Neuronal stem cell (in vitro differentiated cells): Measurements from ENCODE around the gene POSTN.

Experiments used
- DNase-seq: peaks from one replicate; pipeline ENCODE4 v3.0.0-alpha.2; 2013; ENCODE audit warnings: low spot score
- H2AFZ ChIP-seq: one replicate; pipeline ENCODE4 v1.6.1; 2013; ENCODE audit warnings: mild to moderate bottlenecking, low read length, inconsistent platforms
- H2AK5ac ChIP-seq: 2 replicates; pipeline ENCODE4 v1.6.1; 2013; ENCODE audit warnings: low read depth, mild to moderate bottlenecking, inconsistent platforms, low read length, moderate library complexity, mixed read lengths
- H2BK120ac ChIP-seq: 2 replicates; pipeline ENCODE4 v1.6.1; 2013; ENCODE audit warnings: low read depth, mild to moderate bottlenecking, inconsistent platforms, low read length, moderate library complexity, mixed read lengths
- H2BK12ac ChIP-seq: one replicate; pipeline ENCODE4 v1.6.1; 2013; ENCODE audit warnings: low read length, inconsistent platforms
- H2BK15ac ChIP-seq: 2 replicates; pipeline ENCODE4 v1.6.1; 2013; ENCODE audit warnings: mild to moderate bottlenecking, low read length, inconsistent platforms, mixed read lengths
- H2BK5ac ChIP-seq: one replicate; pipeline ENCODE4 v1.6.1; 2013; ENCODE audit warnings: inconsistent platforms, mild to moderate bottlenecking, low read length, moderate library complexity
- H3K14ac ChIP-seq: one replicate; pipeline ENCODE4 v1.6.1; 2013; ENCODE audit warnings: low read length, inconsistent platforms
- H3K18ac ChIP-seq: 2 replicates; pipeline ENCODE4 v1.6.1; 2013; ENCODE audit warnings: low read length, inconsistent platforms
- H3K23ac ChIP-seq: 2 replicates; pipeline ENCODE4 v1.6.1; 2013; ENCODE audit warnings: low read depth, mild to moderate bottlenecking, mixed read lengths, low read length, inconsistent platforms; ENCODE audit not compliant: poor library complexity
- H3K27ac ChIP-seq: replicated peaks from 3 replicates; pipeline ENCODE4 v1.5.1; 2013; ENCODE audit warnings: low read length, inconsistent platforms
- H3K27me3 ChIP-seq, 3 experiments: 2 replicates each; pipeline ENCODE4 v1.6.1; 2013; ENCODE audit warnings: low read length in 3 of 3, mild to moderate bottlenecking in 2 of 3, inconsistent platforms in 1 of 3, low read depth in 1 of 3, mixed read lengths in 1 of 3, moderate library complexity in 1 of 3; ENCODE audit not compliant: control insufficient read depth in 3 of 3, insufficient read depth in 3 of 3
- H3K36me3 ChIP-seq, 2 donors: replicated peaks in 1 of 2; 2 replicates each; pipeline ENCODE4 v1.6.1; 2013; ENCODE audit warnings: low read length in 2 of 2; ENCODE audit not compliant: control insufficient read depth in 2 of 2, insufficient read depth in 2 of 2
- H3K4ac ChIP-seq: 2 replicates; pipeline ENCODE4 v1.6.1; 2013; ENCODE audit warnings: inconsistent platforms, mild to moderate bottlenecking, low read length, moderate library complexity
- H3K4me1 ChIP-seq, 2 donors: 1 replicate in 1 of 2; 2 replicates in 1 of 2; pipeline ENCODE4 v1.6.1; 2013; ENCODE audit warnings: low read length in 2 of 2, low read depth in 1 of 2; ENCODE audit not compliant: control insufficient read depth in 2 of 2, insufficient read depth in 1 of 2
- H3K4me2 ChIP-seq: one replicate; pipeline ENCODE4 v1.6.1; 2013; ENCODE audit warnings: mild to moderate bottlenecking, low read length, inconsistent platforms; ENCODE audit not compliant: insufficient read depth, poor library complexity, severe bottlenecking
- H3K4me3 ChIP-seq, 2 donors: 2 replicates each; pipeline ENCODE4 v1.5.1; 2013; ENCODE audit warnings: low read length in 2 of 2, mild to moderate bottlenecking in 2 of 2, inconsistent platforms in 1 of 2, moderate library complexity in 1 of 2
- H3K79me1 ChIP-seq: one replicate; pipeline ENCODE4 v1.6.1; 2013; ENCODE audit warnings: low read depth, mild to moderate bottlenecking, inconsistent platforms, low read length, moderate library complexity
- H3K9ac ChIP-seq: one replicate; pipeline ENCODE4 v1.6.1; 2013; ENCODE audit warnings: mild to moderate bottlenecking, low read depth, low read length, inconsistent platforms; ENCODE audit not compliant: poor library complexity
- H3K9me3 ChIP-seq, 2 donors: replicated peaks in 1 of 2; 2 replicates each; pipeline versions ENCODE3 to v1.6.1; 2013; ENCODE audit warnings: low read length in 2 of 2, mild to moderate bottlenecking in 2 of 2, inconsistent platforms in 1 of 2, low read depth in 1 of 2, mixed read lengths in 1 of 2, moderate library complexity in 1 of 2; ENCODE audit not compliant: control insufficient read depth in 2 of 2, insufficient read depth in 1 of 2
- H4K8ac ChIP-seq: one replicate; pipeline ENCODE4 v1.6.1; 2013; ENCODE audit warnings: low read depth, mild to moderate bottlenecking, inconsistent platforms, low read length, moderate library complexity
- H4K91ac ChIP-seq: one replicate; pipeline ENCODE4 v1.6.1; 2013; ENCODE audit warnings: low read length, low read depth, mild to moderate bottlenecking, inconsistent platforms; ENCODE audit not compliant: poor library complexity
- WGBS, 2 donors: extraction: QIAGEN DNeasy Blood & Tissue Kit; methylation state at CpG; one replicate each; pipeline ENCODE4 v1.1.7; 2013; ENCODE audit warnings: missing lambda C conversion rate in 2 of 2, mixed read lengths in 1 of 2; ENCODE audit not compliant: insufficient read length in 2 of 2, insufficient replicate concordance in 1 of 2; ENCODE audit errors: extremely low coverage in 2 of 2; 5-methylcytosine and 5-hydroxymethylcytosine counted together

The POSTN gene

GRCh38 chr13:37539170-37539569 is 59.4 kb downstream of the POSTN start:
- Histone ChIP-seq H3K4me2 (no peak overlapping the region), H2BK12ac (no peak overlapping the region), H2BK5ac (no peak overlapping the region), H2AFZ (no peak overlapping the region), H2BK15ac (no peak overlapping the region), H3K9me3 (no peaks in the 10 kb centered on the region), H3K4me3 (no peak overlapping the region), H3K14ac (no peak overlapping the region), H3K79me1 (no peaks in the 10 kb centered on the region), H2BK120ac (no peak overlapping the region), H3K4me1 (no peaks in the 10 kb centered on the region), H4K8ac (no peak overlapping the region), H3K27me3 (no peaks in the 10 kb centered on the region), H3K36me3 (no peaks in the 10 kb centered on the region), H2AK5ac (no peak overlapping the region), H3K9ac (no peak overlapping the region), H3K4ac (no peak overlapping the region), H3K23ac (no peak overlapping the region), H4K91ac (no peak overlapping the region), H3K27ac (no peak overlapping the region), H3K18ac (no peak overlapping the region)
- WGBS, 2 donors, result no CpG with 5 or more reads among the region's 2 CpGs
- DNase-seq, result no peak

GRCh38 chr13:37535501-37535900 is 63.1 kb downstream of the POSTN start:
- H3K4me3 ChIP-seq, result no peak overlapping the region
- H3K18ac ChIP-seq, result no peak overlapping the region
- H3K27ac ChIP-seq, result no peak overlapping the region
- no peak overlapping the region for H2BK12ac ChIP-seq
- H4K91ac ChIP-seq, result no peak overlapping the region
- H3K4me1 ChIP-seq, result no peaks in the 10 kb centered on the region
- H2BK120ac ChIP-seq, result no peak overlapping the region
- H2AK5ac ChIP-seq, result no peak overlapping the region
- no peaks in the 10 kb centered on the region for H3K36me3 ChIP-seq
- no peaks in the 10 kb centered on the region for H3K79me1 ChIP-seq
- no peak for DNase-seq
- no peak overlapping the region for H3K4ac ChIP-seq
- H3K9me3 ChIP-seq, result no peaks in the 10 kb centered on the region
- no CpG with 5 or more reads among the region's 2 CpGs for WGBS, 2 donors
- no peak overlapping the region for H3K14ac ChIP-seq
- H3K9ac ChIP-seq, result no peak overlapping the region
- no peak overlapping the region for H2BK15ac ChIP-seq
- no peaks in the 10 kb centered on the region for H3K27me3 ChIP-seq
- no peak overlapping the region for H4K8ac ChIP-seq
- no peak overlapping the region for H2BK5ac ChIP-seq
- no peak overlapping the region for H3K4me2 ChIP-seq
- H3K23ac ChIP-seq, result no peak overlapping the region
- H2AFZ ChIP-seq, result no peak overlapping the region

GRCh38 chr13:37534676-37535075 is 63.9 kb downstream of the POSTN start:
- no CpG with 5 or more reads among the region's 1 CpG for WGBS, 2 donors
- H4K8ac ChIP-seq, result no peak overlapping the region
- H3K4me2 ChIP-seq, result no peak overlapping the region
- H3K14ac ChIP-seq, result no peak overlapping the region
- no peak overlapping the region for H2BK5ac ChIP-seq
- H2BK120ac ChIP-seq, result no peak overlapping the region
- H2BK15ac ChIP-seq, result no peak overlapping the region
- no peak overlapping the region for H3K4me3 ChIP-seq
- no peak overlapping the region for H2AK5ac ChIP-seq
- no peak overlapping the region for H2AFZ ChIP-seq
- H4K91ac ChIP-seq, result no peak overlapping the region
- no peak overlapping the region for H3K23ac ChIP-seq
- no peaks in the 10 kb centered on the region for H3K27me3 ChIP-seq
- no peaks in the 10 kb centered on the region for H3K36me3 ChIP-seq
- no peaks in the 10 kb centered on the region for H3K79me1 ChIP-seq
- no peaks in the 10 kb centered on the region for H3K4me1 ChIP-seq
- no peak for DNase-seq
- H3K9me3 ChIP-seq, result no peaks in the 10 kb centered on the region
- H3K27ac ChIP-seq, result no peak overlapping the region
- no peak overlapping the region for H3K4ac ChIP-seq
- no peak overlapping the region for H2BK12ac ChIP-seq
- H3K9ac ChIP-seq, result no peak overlapping the region
- H3K18ac ChIP-seq, result no peak overlapping the region

- Histone ChIP-seq H3K4me2 (no peak overlapping the region), H3K4me3 (no peak overlapping the region), H2AK5ac (no peak overlapping the region), H2BK12ac (no peak overlapping the region), H3K27ac (no peak overlapping the region), H2BK5ac (no peak overlapping the region), H2BK120ac (no peak overlapping the region), H3K14ac (no peak overlapping the region), H3K79me1 (no peaks in the 10 kb centered on the region), H2BK15ac (no peak overlapping the region), H2AFZ (no peak overlapping the region), H3K18ac (no peak overlapping the region), H3K9ac (no peak overlapping the region), H4K91ac (no peak overlapping the region), H3K36me3 (no peaks in the 10 kb centered on the region), H3K9me3 (no peaks in the 10 kb centered on the region), H3K23ac (no peak overlapping the region), H3K27me3 (no peaks in the 10 kb centered on the region), H4K8ac (no peak overlapping the region), H3K4ac (no peak overlapping the region), H3K4me1 (no peaks in the 10 kb centered on the region)
- WGBS, 2 donors, result no CpG with 5 or more reads among the region's 3 CpGs
- DNase-seq, result no peak
Observed at GRCh38 chr13:37534181-37534580, 64.4 kb downstream of the POSTN start.
